ENCODE data around the gene ULBP3.
"Not testable (repeated sequence)": the region's sequence is repeated elsewhere in the genome, so short reads cannot be mapped to it uniquely, and the experiment has no call there.

The ULBP3 gene

DNA sequence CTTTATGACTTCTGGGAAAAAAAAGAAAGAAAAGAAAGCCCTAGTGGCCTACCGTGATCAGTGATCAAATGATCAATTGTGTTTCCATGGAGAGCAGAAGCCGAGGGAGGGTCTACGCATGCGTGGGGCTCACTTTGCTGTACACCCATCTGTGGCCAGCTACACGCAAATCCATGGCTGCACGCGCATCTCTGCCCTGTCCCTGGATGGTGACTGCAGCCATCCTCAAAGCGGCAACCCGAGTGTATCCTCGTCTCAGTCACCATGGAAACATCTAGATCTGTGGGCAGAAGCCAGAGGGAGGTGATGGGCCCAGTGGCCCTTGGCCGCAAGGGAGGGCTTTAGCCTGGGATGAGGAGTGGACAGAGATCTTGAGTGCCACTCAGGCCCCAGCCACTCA, 785 bp upstream of the ULBP3 start:
- peak overlapping the region; percentile 77 for H3K4me3 ChIP-seq (ENCODE audit: low read depth, low read length)
- DNase-seq (ENCODE audit: low read depth), result no peak
- TF ChIP-seq, protein P1, sequence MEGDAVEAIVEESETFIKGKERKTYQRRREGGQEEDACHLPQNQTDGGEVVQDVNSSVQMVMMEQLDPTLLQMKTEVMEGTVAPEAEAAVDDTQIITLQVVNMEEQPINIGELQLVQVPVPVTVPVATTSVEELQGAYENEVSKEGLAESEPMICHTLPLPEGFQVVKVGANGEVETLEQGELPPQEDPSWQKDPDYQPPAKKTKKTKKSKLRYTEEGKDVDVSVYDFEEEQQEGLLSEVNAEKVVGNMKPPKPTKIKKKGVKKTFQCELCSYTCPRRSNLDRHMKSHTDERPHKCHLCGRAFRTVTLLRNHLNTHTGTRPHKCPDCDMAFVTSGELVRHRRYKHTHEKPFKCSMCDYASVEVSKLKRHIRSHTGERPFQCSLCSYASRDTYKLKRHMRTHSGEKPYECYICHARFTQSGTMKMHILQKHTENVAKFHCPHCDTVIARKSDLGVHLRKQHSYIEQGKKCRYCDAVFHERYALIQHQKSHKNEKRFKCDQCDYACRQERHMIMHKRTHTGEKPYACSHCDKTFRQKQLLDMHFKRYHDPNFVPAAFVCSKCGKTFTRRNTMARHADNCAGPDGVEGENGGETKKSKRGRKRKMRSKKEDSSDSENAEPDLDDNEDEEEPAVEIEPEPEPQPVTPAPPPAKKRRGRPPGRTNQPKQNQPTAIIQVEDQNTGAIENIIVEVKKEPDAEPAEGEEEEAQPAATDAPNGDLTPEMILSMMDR (IDR thresholded peaks at IDR 0.05; ENCODE audit: control insufficient read depth, extremely low read depth, insufficient read depth), result no peak

DNA sequence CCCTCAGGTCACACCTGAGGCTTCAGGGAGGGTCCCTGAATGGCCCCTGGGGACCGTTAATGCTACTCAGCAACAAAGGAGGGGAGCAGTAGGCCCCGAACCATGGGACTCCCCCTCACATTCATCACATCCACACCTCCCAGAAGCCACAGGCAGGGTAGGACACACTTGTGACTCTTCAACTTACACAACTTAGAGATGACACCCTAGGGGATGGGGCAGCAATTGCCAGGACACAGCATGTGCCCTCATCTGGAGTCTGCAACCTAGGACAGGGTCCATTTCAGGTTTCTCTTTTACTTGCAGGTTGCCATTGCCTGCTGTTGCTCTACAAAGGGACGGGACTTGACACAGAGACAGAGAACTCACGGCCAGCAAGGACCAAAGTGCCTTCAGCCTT, 770 bp downstream of the ULBP3 start:
- TF ChIP-seq, protein P1 (IDR thresholded peaks at IDR 0.05; ENCODE audit: control insufficient read depth, extremely low read depth, insufficient read depth), result no peak
- H3K4me3 ChIP-seq (ENCODE audit: low read depth, low read length), result peak overlapping the region; percentile 77
- no peak for DNase-seq (ENCODE audit: low read depth)

DNA sequence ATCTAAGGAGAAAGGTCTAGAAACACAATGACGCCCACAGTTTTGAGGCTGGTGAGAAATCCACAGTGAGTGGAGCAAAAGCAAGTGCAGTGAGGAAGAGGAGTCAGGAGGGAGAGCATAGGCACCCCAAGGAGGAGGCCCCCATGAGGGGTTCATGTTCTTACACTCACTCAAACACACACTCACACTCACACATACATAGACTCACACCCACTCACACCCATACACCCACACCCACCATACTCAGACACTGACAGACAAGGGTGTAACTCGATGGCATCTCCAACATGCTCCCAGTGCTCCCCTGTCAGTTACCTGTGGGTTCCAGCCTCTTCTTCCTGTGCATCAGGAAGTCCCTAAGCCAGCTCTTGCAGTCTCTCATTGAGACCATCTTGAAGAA, 3.8 kb downstream of the ULBP3 start:
- H3K4me3 ChIP-seq (ENCODE audit: low read depth, low read length), result no peak overlapping the region
- no peak for DNase-seq (ENCODE audit: low read depth)
- TF ChIP-seq, protein P1 (IDR thresholded peaks at IDR 0.05; ENCODE audit: control insufficient read depth, extremely low read depth, insufficient read depth), result no peak

DNA sequence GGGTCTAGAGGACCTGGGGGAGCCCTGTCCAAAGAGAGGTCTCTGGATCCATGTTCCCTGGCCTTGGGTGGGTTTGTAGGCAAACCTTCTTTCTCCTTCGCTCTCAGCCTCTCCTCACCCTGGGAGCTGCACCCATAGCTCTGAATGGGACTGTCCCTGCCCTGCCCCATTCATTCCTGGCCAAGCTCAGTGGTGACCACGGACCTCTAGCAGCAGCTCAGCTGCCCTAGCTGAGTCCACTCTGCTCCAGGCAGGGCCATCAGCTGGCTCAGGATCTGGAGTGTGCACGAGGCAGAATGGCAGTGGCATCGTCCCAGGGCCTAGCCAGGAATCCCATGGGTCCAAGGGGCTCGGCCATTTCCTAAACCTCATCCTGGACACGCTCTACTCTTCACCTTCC, 5.3 kb downstream of the ULBP3 start:
- H3K4me3 ChIP-seq (ENCODE audit: low read depth, low read length), result no peak overlapping the region
- TF ChIP-seq, protein P1 (IDR thresholded peaks at IDR 0.05; ENCODE audit: control insufficient read depth, extremely low read depth, insufficient read depth), result no peak
- no peak for DNase-seq (ENCODE audit: low read depth)

DNA sequence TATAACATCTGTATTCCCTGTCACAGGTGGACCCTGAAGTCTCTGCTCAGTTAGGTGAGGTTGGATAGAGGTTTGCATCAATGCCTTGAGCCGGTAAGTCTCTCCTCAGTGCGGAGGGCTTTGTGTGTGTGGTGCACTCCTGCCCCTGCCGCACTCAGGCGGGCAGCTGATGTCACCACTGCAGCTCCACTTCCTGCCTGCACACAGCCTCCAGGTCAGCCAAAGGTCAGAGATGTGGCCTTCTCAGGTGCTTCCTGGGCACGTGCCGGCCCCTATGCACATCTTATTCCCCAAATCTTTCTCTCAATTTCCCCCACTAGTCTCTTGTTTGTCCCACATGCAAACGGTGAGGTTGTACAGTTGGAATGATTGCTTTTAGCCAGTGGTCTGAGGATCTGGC, 8.9 kb downstream of the ULBP3 start:
- not testable (repeated sequence) for H3K4me3 ChIP-seq (ENCODE audit: low read depth, low read length); DNase-seq (ENCODE audit: low read depth)

DNA sequence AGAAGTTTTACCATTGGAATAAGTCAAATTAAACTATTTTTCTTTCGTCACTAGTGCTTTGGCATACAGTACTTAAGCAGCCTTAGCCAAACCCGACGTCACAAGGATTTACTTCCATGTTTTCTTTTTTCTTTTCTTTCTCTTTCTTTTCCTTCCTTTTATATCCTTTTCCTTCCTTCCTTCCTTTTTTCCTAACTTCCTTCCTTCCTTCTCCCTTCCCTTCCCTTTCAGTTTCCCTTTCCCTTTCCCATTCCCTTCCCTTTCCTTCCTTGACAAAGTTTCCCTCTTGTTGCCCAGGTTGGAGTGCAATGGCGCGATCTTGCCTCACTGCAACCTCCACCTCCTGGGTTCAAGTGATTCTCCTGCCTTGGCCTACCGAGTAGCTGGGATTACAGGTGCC, 9.9 kb downstream of the ULBP3 start:
- TF ChIP-seq, protein P1 (IDR thresholded peaks at IDR 0.05; ENCODE audit: control insufficient read depth, extremely low read depth, insufficient read depth), result no peak
- no peak for DNase-seq (ENCODE audit: low read depth)
- H3K4me3 ChIP-seq (ENCODE audit: low read depth, low read length), result no peak overlapping the region

DNA sequence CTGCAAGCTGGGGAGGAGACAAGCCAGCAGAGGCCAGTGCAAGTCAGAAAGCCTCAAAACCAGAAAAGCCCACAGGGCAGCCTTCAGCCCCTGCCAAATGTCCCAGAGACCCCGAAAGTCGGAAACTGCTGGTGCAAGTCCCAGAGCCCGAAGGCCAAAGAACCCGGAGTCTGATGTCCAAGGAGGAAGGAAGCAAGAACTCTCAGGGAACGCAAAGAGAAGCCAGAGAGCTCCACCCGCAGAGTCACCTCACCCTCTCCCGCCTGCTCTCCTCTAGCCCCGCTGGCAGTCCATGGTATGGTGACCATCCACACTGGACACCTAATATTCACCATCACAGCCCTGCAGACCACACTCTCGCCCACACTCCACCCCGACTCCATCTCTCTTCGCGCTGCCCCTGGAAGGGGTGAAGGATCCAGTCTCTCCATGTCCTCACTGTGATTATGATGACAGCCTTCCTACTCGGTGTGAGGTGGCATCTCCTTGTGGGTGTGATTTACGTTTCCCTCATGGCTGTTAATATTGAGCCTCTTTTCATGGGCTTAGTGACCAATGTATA, 10.6 kb downstream of the ULBP3 start:
- no peak for DNase-seq (ENCODE audit: low read depth)
- no peak overlapping the region for H3K4me3 ChIP-seq (ENCODE audit: low read depth, low read length)
- TF ChIP-seq, protein P1 (IDR thresholded peaks at IDR 0.05; ENCODE audit: control insufficient read depth, extremely low read depth, insufficient read depth), result no peak
